GM18507 (cell line): ENCODE data around the gene OR6A2.

Source experiments
- DNase-seq: peaks from one replicate; pipeline ENCODE4 v3.0.0; 2011; ENCODE audit warnings: low read depth; ENCODE audit not compliant: insufficient read length; ENCODE audit errors: extremely low spot score
- FAIRE-seq: peaks from 2 replicates; lab custom pipeline; 2011; peaks lifted over from hg19 to GRCh38; lab: Jason Lieb, UNC

The OR6A2 gene

DNA sequence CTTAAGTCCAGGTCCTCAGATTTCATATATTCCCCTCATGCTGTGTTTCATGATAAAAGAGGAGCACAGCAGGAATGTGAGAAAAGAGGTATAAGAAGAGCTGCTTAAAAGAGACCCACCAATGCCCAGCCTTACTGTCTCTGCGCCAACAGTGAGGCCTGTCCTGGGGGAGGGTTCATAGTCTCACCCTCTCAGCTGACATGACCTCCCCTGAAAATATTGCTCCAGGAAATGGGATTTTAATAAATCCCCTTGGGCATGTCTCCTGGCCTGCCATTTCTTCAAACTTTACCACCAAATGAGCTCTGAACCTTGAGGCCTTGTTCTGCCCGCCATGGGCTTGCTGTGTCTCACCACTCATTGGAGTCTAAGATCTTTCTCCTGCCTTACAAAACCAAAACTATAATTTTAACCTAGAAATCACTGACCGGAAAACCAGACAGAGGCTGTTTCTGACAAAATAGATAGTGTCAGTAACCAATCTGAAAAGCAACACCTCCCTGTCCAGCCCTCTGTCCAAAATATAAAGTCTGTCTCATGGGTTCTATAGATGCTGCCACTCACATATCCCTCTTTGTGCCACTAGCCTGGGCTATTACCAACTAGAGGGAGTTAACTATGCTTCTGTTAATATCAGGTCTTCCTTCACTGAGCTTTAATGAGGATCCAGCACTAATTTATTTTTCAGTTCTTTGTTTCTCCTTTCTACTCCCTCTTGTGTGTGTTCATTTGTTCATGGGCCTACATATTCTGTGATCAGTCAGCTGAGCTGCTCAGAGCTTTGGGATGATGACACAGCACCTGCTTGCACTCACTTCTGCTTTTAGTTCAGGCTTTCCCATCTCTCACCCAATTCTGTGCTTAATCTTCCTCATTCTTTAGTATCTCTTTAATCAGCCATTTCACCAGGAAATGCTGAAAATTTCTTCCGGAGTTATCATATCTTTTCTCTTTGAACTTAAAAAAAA lies 27.3 kb downstream of the OR6A2 start, which contains the start of gene OR2AG2:
TSS of gene OR2AG2 (minus strand) at position 51 of the 968 bp plus-strand sequence. CDS start 3,019 bp downstream, outside the sequence.
- DNase-seq (no peak), FAIRE-seq (peak; percentile 78)

DNA sequence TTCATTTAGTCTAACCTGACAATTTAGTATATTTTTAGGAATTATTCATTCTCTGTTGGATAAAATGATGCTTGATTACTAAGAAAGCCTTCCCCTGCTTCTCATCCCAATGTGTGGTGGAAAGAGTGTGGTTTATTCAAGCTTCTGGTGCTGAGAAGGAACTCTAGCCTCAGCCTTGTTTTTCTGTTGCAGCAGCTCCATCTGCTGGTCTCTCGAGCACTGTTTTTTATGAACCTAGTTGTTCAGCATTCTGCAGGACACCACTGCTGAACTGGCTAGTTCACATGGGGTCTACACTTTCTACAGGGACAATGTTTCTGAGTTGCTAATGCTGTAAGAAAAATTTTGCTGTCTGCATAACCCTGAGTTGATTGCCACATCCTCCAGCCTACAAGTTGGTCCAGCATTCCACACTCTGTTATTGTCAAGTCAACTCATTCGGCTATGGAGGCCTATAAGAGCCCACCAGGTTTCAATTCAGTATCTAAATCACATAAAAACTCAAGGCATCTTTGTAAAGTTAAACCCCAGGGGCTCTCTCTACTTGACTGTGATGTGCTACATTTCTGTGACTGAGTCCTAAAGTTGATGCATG lies 42.0 kb downstream of the OR6A2 start:
- DNase-seq: no peak
- peak; percentile 86 for FAIRE-seq

DNA sequence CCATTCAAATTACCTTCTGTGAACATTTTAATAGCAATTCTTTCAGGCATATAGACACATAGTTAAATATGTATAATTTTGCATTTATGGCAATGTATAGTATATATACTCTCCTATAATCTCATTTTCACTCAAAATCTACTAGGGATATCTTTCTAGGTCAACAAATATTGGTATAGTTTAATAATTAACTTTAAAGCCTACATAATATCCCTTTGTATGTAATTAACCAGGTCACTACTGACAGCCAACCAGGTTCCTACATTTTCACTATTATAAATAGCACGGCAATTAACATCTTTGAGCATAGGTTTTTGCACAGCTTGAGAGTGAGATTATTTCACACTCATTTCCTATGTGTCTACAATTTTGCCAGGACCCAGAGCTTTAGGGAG lies 43.5 kb downstream of the OR6A2 start:
- no peak for DNase-seq
- FAIRE-seq: no peak

DNA sequence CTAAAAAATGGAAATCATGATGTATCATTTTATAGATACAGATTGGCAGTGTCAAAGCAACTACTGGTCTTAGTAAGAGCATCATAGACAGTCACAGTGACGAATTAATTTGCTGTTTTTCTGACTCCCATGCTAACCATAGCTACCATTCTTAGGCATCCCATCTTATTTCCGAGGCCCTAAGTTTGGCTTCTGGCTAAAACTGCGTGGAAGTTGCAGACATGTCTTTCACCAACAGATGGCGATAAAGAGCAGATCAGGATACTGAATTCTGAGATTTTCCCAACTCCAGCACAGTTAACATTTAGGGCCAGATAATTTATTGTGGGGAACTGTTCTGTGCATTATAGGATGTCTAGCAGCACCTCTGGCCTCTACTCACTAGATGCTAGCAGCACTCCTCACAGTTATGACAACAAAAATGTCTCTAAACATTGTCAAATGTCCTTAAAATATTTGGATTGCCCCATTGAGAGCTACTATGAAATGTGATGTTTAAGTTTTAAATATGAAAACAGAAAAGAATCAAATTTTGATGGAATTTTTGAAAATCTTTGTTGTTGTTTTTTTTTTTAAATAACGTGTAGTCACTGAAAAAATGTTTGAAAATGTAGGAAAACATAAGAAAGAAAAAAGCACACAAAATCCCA lies 44.1 kb downstream of the OR6A2 start:
- peak; percentile 87 for FAIRE-seq
- no peak for DNase-seq

DNA sequence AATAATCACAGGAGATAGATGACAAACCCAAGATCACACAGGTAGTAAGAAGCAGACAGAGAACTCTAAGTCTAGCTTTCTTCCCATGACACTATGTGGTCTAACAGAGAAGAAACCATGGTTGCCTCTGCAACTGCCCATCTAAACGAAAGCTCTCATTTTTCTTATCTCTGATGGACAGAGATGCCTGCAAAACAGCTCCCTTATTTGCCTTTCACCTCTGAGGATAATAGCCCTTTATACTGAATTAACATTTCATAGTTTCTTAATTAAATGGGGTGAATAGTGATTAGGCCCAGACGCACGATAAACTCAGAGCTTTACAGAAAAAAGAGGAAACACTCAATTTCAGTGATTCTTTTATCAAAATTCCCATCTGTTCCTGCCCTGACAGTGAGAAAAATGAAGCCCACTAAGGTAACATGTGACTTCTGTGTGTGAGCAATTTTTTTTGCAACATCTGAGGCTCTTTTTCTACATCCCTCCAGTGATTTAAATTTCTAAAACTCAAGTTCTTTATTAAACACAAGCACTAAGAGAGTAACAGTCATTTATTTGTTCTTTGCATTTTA lies 52.3 kb downstream of the OR6A2 start:
- DNase-seq: no peak
- FAIRE-seq: no peak

DNA sequence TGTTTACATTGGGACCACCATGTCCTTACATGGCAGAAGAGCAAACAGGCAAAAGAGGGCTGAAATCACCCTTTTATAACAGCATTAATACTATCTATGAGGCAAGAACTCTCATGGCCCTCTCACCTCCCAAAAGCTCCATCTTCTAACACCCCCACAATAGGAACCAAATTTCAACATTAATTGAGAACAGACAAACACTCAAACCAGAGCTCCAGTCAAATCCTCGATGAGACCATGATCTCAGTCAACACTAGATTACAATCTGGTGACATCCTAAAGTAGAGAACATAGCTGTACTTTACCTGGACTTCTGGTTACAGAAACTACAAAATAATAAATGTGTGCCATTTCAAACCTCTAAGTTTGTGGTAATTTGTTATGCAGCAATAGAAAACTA lies 52.9 kb downstream of the OR6A2 start:
- FAIRE-seq: no peak

DNA sequence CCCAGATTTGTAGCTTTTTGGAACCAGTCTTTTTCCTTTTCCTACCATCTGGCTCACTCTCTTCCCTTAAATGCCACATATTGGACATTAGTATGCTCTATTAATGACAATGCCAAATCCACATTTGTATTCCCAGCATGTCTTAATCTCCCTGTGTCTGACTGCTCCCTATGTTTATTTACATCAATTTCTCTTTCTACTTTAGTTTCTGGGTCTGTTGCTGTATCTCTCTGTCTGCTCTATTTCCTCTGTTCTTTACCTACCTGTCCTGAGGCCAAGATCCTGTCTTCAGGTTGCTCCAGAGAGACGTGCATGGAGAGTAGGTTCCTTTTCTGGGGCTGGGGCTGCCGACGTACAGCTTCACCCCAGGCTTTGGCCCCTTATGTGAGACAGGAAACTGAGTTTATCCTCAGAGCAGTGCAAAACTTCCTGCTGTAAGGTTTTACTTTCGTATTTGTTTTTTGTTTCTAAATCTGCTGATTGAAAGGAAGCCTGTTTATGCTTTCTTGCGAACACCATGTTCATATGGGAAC lies 53.3 kb downstream of the OR6A2 start:
- FAIRE-seq (peak; percentile 96), DNase-seq (peak; percentile 28)

More for the DNA sequence above, 52.9 kb downstream of the OR6A2 start:
- DNase-seq: no peak

DNA sequence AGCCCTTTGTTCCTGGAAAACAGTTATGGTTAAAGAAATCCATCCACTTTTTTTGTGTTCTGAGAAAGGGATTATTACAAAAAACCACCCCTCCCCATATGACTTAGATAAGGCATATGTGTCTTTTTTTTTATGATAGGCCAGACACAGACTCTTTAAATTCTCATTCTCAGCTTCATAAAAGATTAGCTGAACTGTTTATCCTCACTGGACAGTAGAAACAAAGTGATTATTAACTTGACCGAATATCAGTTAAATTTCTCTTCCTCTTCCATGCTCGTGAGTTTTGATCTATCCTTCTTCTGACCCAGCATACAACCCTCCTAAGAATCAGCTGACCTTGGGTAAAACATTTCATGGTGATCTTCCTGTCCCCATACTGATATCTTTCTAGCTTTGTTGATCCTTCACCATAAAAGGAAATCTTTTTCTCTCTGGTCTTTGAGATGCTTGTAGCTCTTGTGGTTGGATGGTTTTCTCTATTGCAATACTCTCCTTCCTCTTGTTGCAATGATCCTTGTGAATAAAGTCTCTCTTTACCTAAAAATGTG lies 53.9 kb downstream of the OR6A2 start:
- peak; percentile 97 for FAIRE-seq

DNA sequence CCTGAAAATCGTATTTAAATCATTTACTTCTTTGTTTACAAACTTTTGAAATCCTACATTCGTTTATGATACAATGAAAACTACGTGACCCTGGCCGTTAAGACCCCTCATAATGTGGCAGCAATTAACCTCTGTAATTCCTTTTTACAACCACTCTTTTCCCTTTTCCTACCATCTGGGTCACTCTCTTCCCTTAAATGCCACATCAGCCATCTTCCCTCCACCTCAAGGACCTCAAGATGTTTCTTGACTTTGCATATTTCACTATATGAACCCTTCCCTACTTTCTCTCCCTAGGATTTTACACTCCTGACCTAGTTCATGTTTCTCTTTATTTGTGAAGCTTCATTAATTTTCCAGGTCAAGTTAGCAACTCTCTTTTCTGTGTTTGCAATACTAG lies 54.5 kb downstream of the OR6A2 start:
- DNase-seq (no peak), FAIRE-seq (peak; percentile 60)

More for the DNA sequence above, 53.9 kb downstream of the OR6A2 start:
- DNase-seq: peak; percentile 17

DNA sequence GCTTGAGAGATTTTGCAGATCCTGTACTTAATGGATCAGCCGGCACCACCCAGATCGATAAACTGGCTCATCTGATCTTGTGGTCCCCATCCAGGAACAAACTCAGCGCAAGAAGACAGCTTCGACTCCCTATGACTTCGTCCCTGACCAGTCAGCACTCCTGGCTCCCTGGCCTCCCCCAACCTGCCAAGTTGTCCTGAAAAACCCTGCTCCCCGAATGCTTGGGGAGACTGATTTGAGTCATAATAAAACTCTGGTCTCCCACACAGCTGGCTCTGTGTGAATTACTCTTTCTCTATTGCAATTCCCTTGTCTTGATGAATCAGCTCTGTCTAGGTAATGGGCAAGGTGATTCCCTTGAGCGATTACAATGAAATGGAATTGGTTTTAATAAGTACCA lies 57.2 kb downstream of the OR6A2 start:
- no peak for FAIRE-seq

More for the DNA sequence above, 57.2 kb downstream of the OR6A2 start:
- no peak for DNase-seq
